ENCODE measurements around the gene HBA2. TPM values are rescaled to one million over a fixed set of nuclear protein-coding genes. Genes with fewer than 3 reads are reported as not detected.
"Not testable (repeated sequence)": the region's sequence is repeated elsewhere in the genome, so short reads cannot be mapped to it uniquely, and the experiment has no call there.

HBA2 gene
- polyA plus RNA-seq, 4 donors: 794 to 1,266 (median 1,092) TPM

DNA sequence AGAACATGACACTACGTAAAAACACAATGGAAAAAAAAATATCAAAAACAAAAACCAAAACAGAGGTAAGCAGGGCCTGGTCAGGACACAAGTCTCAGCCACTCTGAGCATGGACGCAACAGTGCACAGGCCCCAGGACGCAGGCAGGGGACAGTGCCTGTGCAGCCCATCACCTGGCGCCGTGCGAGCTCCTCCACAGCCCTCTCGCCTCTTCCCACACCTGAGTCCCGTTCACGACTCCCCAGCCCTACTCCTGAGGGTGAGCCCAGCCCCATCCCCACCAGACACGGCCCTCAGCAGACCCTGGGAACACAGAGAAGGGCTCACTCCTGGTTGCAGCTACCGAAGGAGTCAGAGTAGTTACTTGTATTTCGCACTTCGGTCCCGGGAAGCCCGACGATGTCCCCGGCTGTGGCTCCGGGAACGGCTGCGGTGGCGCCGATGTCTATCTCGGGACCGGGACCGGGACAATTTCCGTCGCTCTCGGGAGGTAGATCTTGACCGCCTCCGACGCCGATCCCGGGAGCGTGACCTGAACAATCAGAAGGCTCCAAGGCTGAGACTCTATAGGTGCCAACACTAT is 17.0 kb downstream of the HBA2 start:
- DNase-seq (ENCODE audit: low read depth in 4 of 4, low spot score in 3 of 4): no peak

DNA sequence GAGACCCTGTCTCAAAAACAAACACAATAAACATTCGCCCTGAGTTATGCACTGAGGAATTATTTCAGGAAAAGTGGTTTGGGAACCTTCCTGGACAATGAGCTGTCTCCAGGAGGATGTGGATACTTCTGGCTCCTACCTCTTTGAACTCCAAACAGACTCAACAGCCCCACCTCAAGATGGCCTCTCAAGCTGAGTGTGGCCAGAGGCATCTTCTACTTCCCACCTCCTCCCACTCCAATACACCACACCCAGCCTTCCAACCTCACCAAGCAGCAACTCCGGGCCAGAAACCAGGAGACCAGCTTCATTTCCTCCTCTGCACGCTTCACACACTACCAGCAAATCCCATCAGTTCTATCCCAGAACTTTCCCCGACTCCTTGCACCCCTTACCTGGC is 19.2 kb downstream of the HBA2 start:
- no peak for DNase-seq (ENCODE audit: low read depth in 4 of 4, low spot score in 3 of 4)

DNA sequence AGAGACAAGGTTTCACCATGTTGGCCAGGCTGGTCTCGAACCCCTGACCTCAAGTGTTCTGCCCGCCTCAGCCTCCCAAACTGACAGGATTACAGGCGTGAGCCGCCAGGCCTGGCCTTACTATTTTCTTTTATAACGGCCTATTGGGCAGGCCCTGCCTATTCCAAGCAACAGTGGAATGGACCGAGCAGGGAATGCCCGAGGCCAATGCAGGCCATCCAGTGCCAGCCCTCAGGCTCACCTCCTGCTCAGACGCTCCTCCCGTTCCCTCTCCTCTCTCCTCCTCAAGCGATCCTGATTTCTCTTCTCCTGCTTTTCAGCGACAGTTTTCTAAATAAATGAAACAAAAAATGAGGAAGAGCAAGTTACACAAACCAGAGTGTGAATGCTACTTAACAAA is 20.0 kb downstream of the HBA2 start:
- DNase-seq (ENCODE audit: low read depth in 4 of 4, low spot score in 3 of 4): no peak

DNA sequence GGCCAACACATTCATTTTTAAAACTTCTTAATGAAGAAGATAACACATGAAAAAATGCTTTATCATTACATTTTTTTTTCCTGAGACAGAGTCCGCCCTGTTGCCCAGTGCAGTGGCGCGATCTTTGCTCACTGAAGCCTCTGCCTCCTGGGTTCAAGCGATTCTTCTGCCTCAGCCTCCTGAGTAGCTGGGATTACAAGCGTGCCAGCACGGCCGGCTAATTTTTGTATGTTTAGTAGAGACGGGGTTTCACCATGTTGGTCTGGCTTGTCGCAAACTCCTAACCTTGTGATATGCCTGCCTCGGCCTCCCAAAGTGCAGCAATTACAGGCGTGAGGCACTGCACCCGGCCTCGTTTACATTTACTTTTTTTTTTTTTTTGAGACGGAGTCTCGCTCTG is 20.8 kb downstream of the HBA2 start:
- DNase-seq (ENCODE audit: low read depth in 4 of 4, low spot score in 3 of 4): no peak

DNA sequence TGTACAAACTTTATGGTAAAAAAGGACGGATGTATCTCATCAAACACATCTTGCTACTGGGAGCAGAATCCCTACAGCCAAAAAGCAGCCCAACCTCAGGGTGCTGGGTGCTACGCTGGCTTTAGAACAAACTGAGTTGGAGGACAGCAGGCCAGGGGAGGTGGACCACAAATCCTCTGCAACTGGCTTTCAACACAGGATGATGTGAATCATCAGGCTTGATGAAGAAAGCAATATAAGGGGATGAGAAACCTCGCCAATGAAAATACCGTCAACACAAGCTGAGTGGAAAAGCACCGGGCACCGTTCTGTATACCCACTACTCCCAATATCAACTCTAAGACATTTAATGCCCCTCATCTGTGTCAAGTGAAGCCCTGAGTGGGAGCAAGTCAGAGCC is 21.8 kb downstream of the HBA2 start:
- DNase-seq (ENCODE audit: low read depth in 4 of 4, low spot score in 3 of 4): no peak

DNA sequence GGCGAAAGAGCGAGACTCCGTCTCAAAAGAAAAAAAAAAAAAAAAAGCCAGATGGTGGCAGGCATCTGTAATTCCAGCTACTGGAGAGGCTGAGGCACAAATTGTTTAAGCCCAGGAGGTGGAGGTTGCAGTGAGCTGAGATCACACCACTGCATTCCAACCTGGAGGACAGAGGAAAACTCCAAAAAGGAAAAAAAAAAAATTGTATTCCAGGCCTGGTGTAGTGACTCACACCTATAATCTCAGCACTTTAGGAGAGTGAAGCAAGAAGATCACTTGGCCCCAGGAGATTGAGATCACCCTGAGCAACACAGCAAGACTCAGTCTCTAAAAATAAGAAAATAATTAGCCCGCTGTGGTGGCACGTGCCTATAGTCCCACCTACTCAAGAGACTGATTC is 27.7 kb downstream of the HBA2 start:
- no peak for DNase-seq (ENCODE audit: low read depth in 4 of 4, low spot score in 3 of 4)

DNA sequence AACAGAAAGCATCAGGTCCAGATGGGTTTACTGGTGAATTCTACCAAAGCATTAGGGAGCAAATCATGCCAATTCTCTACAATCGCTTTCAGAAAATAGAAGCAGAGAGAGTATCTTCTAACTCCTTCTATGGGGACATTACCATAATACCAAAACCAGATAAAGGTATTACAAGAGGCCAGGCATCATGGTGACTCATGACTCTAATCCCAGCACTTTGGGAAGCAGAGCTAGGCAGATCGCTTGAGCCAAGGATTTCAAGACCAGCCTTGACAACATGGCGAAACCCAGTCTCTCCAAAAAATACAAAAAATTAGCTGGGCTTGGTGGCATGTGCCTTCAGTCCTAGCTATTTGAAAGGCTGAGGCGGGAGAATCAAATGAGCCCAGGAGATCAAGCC is 30.6 kb downstream of the HBA2 start:
- DNase-seq (ENCODE audit: low read depth in 4 of 4, low spot score in 3 of 4): no peak

DNA sequence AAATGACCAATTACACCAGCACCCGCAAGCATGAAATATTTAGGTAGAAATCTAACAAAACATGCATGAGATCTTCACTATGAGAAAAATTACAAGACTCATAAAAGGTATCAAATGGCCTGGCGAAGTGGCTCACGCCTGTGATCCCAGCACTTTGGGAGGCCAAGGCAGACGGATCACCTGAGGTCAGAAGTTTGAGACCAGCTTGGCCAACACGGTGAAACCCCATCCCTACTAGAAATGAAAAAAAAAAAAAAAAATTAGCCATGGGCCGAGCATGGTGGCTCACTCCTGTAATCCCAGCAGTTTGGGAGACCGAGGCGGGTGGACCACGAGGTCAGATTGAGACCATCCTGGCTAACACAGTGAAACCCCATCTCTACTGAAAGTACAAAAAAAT is 31.4 kb downstream of the HBA2 start:
- not testable (repeated sequence) for DNase-seq (ENCODE audit: low read depth in 4 of 4, low spot score in 3 of 4)

DNA sequence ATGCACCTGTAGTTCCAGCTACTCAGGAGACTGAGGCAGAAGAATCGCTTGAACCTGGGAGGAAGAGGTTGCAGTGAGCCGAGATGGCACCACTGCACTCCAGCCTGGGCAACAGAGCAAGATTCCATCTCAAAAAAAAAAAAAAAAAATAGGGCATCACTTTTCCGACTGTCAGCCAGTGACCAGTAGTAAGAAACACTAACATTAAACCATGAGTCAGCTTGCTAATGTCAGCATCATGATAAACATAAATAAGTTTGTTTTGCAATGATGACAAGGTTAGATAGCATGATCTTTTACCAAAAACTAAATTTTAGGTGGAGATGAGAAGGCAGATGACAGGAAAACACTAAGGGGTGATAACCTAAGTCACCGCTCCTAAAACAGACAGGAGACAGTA is 36.7 kb downstream of the HBA2 start:
- not testable (repeated sequence) for DNase-seq (ENCODE audit: low read depth in 4 of 4, low spot score in 3 of 4)

DNA sequence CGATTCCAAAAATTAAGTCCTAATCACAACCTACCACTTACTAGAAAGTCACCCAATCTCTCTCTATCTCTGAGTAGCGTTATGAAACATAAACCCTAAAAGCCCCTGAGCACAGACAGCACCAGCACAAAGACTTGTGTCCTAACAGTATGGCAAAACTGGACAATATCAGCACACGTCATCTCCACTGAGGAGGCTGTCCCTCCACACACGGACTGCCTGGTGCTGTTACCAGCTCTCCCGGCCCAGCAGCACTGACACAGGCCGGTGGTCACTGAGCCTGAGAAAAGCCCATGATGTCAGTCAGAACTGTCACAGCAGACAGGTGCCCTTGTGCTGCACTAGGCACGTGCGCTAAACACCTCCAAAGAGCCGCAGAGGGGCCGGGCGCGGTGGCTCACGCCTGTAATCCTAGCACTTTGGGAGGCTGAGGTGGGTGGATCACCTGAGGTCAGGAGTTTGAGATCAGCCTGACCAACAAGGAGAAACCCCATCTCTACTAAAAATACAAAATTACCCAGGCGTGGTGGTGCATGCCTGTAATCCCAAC is 39.0 kb downstream of the HBA2 start:
- not testable (repeated sequence) for DNase-seq (ENCODE audit: low read depth in 4 of 4, low spot score in 3 of 4)

DNA sequence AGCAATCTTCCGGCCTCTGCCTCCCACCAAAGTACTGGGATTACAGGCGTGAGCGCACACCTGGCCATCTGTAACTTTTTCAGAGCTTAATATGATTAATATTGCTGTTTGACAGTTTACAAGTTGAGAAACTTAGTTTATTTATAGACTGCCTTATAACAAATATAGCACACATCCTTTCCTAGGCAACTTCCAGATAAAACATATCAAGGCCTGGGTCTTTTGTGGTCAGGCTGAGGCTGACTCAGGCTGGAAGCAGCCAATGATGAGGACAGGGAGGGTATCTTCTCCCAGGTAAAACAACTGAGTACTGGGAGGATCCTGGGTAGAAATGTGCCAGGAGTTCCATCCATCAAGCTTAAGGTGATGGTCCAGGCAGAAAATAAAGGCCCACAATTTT is 40.3 kb downstream of the HBA2 start:
- DNase-seq (ENCODE audit: low read depth in 4 of 4, low spot score in 3 of 4): no peak

DNA sequence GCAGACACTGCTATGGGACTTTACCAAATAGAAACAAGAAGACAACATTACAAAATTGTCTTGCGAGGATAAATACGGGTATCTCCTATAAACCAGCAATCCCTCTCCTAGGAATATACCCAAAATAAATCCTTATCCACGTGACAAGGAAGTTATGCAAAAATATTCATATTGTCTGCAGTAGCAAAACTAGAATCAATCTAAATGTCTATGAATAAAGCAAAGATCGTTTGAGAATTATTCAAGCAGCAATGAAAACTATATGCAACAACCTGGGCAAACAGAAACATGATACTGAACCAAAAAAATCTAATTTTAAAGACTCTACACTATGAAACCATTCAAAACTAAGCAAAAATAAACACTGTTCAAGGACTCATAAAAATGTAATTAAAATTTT is 47.3 kb downstream of the HBA2 start:
- no peak for DNase-seq (ENCODE audit: low read depth in 4 of 4, low spot score in 3 of 4)

Other genes with a start within 250 kb of the HBA2 start
- 10 to 100 TPM; 11.3 to 13.2 (median 12.9) TPM for gene POLR3K, start 119.3 kb upstream of the HBA2 start, polyA plus RNA-seq (ENCODE audit: insufficient read length in 4 of 4)
- gene SNRNP25, start 119.0 kb upstream of the HBA2 start, polyA plus RNA-seq (ENCODE audit: insufficient read length in 4 of 4): 10 to 100 TPM; 41.8 to 52.1 (median 47.6) TPM
- 10 to 100 TPM; 21.4 to 28.8 (median 28.1) TPM for gene RHBDF1, start 100.2 kb upstream of the HBA2 start, polyA plus RNA-seq (ENCODE audit: insufficient read length in 4 of 4)
- 10 to 100 TPM; 20.7 to 35.2 (median 23.2) TPM for gene MPG, start 94.7 kb upstream of the HBA2 start, polyA plus RNA-seq (ENCODE audit: insufficient read length in 4 of 4)
- 10 to 100 TPM; 26.4 to 32.2 (median 29.6) TPM for gene NPRL3, start 34.2 kb upstream of the HBA2 start, polyA plus RNA-seq (ENCODE audit: insufficient read length in 4 of 4)
- 1 to 10 TPM in 2 of 4 donors, under 1 TPM in 2; 0.37 to 4.2 (median 1.7) TPM for gene HBZ, start 20.2 kb upstream of the HBA2 start, polyA plus RNA-seq (ENCODE audit: insufficient read length in 4 of 4)
- 1 to 10 TPM; 2.1 to 5.7 (median 3.7) TPM for gene HBM, start 6.9 kb upstream of the HBA2 start, polyA plus RNA-seq (ENCODE audit: insufficient read length in 4 of 4)
- 100 to 1,000 TPM; 530 to 845 (median 681) TPM for gene HBA1, start 3.8 kb downstream of the HBA2 start, polyA plus RNA-seq (ENCODE audit: insufficient read length in 4 of 4)
- under 1 TPM; 0.51 to 0.90 (median 0.78) TPM for gene HBQ1, start 7.6 kb downstream of the HBA2 start, polyA plus RNA-seq (ENCODE audit: insufficient read length in 4 of 4)
- 100 to 1,000 TPM; 104 to 141 (median 122) TPM for gene LUC7L, start 56.6 kb downstream of the HBA2 start, polyA plus RNA-seq (ENCODE audit: insufficient read length in 4 of 4)
- 10 to 100 TPM; 75.5 to 88.2 (median 81.5) TPM for gene FAM234A, start 61.9 kb downstream of the HBA2 start, polyA plus RNA-seq (ENCODE audit: insufficient read length in 4 of 4)
- 1 to 10 TPM in 3 of 4 donors, under 1 TPM in 1; 0.68 to 2.8 (median 1.9) TPM for gene RGS11, start 103.1 kb downstream of the HBA2 start, polyA plus RNA-seq (ENCODE audit: insufficient read length in 4 of 4)
- gene ARHGDIG, start 107.7 kb downstream of the HBA2 start, polyA plus RNA-seq (ENCODE audit: insufficient read length in 4 of 4): 1 to 10 TPM; 1.9 to 5.6 (median 3.5) TPM
- gene PDIA2, start 110.3 kb downstream of the HBA2 start, polyA plus RNA-seq (ENCODE audit: insufficient read length in 4 of 4): 1 to 10 TPM in 2 of 4 donors, under 1 TPM in 2; 0.53 to 2.0 (median 1.2) TPM
- 10 to 100 TPM; 16.9 to 23.0 (median 17.6) TPM for gene AXIN1, start 179.8 kb downstream of the HBA2 start, polyA plus RNA-seq (ENCODE audit: insufficient read length in 4 of 4)
- gene MRPL28, start 197.7 kb downstream of the HBA2 start, polyA plus RNA-seq (ENCODE audit: insufficient read length in 4 of 4): 10 to 100 TPM; 68.4 to 92.6 (median 70.9) TPM
- gene PGAP6, start 209.1 kb downstream of the HBA2 start, polyA plus RNA-seq (ENCODE audit: insufficient read length in 4 of 4): 10 to 100 TPM; 56.8 to 71.3 (median 58.8) TPM
- gene NME4, start 224.3 kb downstream of the HBA2 start, polyA plus RNA-seq (ENCODE audit: insufficient read length in 4 of 4): 100 to 1,000 TPM; 110 to 143 (median 117) TPM
- gene DECR2, start 229.0 kb downstream of the HBA2 start, polyA plus RNA-seq (ENCODE audit: insufficient read length in 4 of 4): 10 to 100 TPM; 17.8 to 40.4 (median 32.2) TPM

All from right renal pelvis (tissue), 4 donors.